Muscle layer of colon (tissue), 2 donors: Measurements from ENCODE around the gene FBXO45.
A peak's percentile ranks its signal among the peaks of the same experiment; 100 is the strongest.
"Not testable (repeated sequence)": the region's sequence is repeated elsewhere in the genome, so short reads cannot be mapped to it uniquely, and the experiment has no call there.

Experiments used
- H3K27ac ChIP-seq: one replicate; pipeline ENCODE4 v1.7.0; 2013; ENCODE audit warnings: low read depth, mild to moderate bottlenecking, low read length, moderate library complexity
- H3K27me3 ChIP-seq, 2 donors: one replicate each; pipeline ENCODE4 v1.7.0; 2013; ENCODE audit warnings: low read length in 2 of 2, mild to moderate bottlenecking in 2 of 2; ENCODE audit not compliant: insufficient read depth in 2 of 2, control insufficient read depth in 1 of 2
- H3K36me3 ChIP-seq: one replicate; pipeline ENCODE4 v1.7.0; 2013; ENCODE audit warnings: mild to moderate bottlenecking, low read length; ENCODE audit not compliant: insufficient read depth
- H3K4me1 ChIP-seq: one replicate; pipeline ENCODE4 v1.7.0; 2013; ENCODE audit warnings: mild to moderate bottlenecking, low read length; ENCODE audit not compliant: insufficient read depth
- H3K4me3 ChIP-seq, 2 donors: one replicate each; pipeline ENCODE4 v1.7.0; 2013; ENCODE audit warnings: low read length in 2 of 2, low read depth in 1 of 2, mild to moderate bottlenecking in 1 of 2, moderate library complexity in 1 of 2
- H3K9ac ChIP-seq: one replicate; pipeline ENCODE4 v1.7.0; 2013; ENCODE audit warnings: low read length
- H3K9me3 ChIP-seq: one replicate; pipeline ENCODE4 v1.7.0; 2013; ENCODE audit warnings: mild to moderate bottlenecking, low read length
- donor health status: abdominal sarcoma.
- donor health status: Adenocarcinoma of cecum.

The FBXO45 gene

DNA sequence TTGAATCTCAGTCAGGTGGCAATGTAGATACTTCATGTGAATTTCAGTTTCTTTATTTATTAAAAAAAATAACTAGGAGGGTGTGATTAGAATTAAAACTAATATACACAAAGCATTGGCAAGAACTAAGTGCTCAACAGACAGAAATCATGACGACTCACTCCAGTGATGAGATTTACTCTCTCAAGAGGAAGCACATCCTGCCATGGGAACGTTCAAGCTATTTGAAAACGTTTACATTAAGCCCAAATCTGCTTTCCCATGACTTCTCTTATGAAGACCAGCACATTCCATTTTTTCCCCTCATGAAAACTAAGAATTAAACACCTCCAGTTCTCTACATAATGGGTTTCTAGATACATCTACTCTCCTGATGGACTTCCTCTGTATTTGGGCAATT, 8.6 kb upstream of the FBXO45 start:
- Histone ChIP-seq H3K4me1 (no peaks in the 10 kb centered on the region), H3K36me3 (peaks cover 5% of the 10 kb centered on the region), H3K4me3 (no peak overlapping the region), H3K9ac (no peak overlapping the region), H3K27me3 (no peaks in the 10 kb centered on the region), H3K27ac (no peak overlapping the region), H3K9me3 (no peaks in the 10 kb centered on the region)

DNA sequence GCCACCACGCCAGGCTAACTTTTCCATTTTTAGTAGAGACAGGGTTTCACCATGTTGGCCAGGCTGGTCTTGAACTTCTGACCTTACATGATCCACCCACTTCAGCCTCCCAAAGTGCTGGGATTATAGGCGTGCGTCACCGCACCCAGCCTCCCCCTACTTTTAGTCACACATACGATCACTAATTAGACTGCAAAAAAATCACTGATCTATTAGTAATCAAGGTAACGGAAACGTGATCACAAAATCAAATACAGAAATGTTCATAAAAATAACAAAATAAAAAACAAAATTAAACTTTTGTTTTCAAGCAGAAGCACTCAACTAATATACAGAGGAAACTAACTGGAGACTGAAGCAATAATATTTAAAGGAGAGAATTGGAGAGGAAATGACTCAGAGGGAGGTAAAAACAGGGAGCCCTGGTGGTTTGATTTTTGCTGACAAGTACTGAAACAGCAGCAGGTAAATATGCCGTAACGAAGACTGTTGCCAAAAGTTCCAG, 4.7 kb upstream of the FBXO45 start:
- Histone ChIP-seq H3K9me3 (no peaks in the 10 kb centered on the region), H3K36me3 (peaks cover 9% of the 10 kb centered on the region), H3K27ac (no peak overlapping the region), H3K27me3 (no peaks in the 10 kb centered on the region), H3K9ac (no peak overlapping the region), H3K4me3 (no peak overlapping the region), H3K4me1 (peaks cover 12% of the 10 kb centered on the region)

DNA sequence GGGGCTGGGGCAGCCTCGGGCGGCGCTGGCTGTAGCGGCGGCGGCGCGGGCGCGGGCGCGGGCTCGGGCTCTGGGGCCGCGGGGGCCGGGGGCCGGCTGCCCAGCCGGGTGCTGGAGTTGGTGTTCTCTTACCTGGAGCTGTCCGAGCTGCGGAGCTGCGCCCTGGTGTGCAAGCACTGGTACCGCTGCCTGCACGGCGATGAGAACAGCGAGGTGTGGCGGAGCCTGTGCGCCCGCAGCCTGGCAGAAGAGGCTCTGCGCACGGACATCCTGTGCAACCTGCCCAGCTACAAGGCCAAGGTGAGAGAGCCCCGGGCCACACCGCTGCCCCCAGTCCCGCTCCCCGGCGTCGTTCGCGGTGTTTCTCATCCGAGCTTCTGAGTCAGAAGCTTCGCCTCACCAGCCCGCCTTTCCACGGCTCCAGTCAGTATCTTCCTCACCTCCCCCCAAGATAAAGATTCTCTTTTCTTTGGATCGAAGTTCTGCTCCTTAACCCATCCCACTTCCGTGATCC, 600 bp downstream of the FBXO45 start:
- Histone ChIP-seq H3K9me3 (no peaks in the 10 kb centered on the region), H3K9ac (peak overlapping the region; percentile 36), H3K27ac (peak overlapping the region; percentile 84), H3K4me3 (peak overlapping the region; percentile 61 to 82), H3K36me3 (peaks cover 4% of the 10 kb centered on the region), H3K27me3 (no peaks in the 10 kb centered on the region), H3K4me1 (peaks cover 20% of the 10 kb centered on the region)

DNA sequence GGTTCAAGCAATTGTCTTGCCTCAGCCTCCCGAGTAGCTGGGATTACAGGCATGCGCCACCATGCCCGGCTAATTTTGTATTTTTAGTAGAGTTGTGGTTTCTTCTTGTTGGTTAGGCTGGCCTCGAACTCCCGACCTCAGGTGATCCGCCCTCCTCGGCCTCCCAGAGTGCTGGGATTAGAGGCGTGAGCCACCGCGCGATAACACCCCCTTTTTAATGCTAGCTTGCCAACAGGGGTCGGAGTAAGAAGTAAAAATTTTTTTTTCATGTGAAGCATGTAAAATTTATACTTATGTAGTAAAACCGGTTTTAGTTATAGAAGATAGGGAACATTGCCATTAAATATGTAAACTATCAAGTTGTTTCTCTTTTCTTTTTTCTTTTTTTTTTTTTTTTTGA, 1.9 kb downstream of the FBXO45 start:
- H3K36me3 ChIP-seq, H3K9ac ChIP-seq, H3K9me3 ChIP-seq, H3K27me3 ChIP-seq, H3K27ac ChIP-seq, H3K4me3 ChIP-seq: not testable (repeated sequence)
- peaks cover 20% of the 10 kb centered on the region for H3K4me1 ChIP-seq

DNA sequence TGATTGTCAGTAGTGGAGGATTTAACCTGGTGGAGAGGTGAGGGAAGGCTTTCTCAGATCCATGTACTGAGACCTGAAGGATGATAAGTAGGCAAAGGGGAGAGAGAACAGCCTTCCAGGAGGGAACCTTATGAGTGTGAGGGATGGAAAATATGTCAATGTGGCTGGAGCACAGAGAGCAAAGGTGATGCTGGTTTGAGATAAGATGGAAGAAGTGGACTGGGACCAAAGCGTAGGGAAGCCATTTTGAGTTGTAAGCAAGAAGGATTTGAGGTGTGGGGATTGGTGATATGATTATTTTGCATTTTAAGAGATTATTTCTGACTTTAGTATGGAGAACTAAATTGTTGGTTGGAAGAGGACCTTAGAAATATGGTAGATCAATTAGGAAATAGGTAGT, 3.9 kb downstream of the FBXO45 start:
- Histone ChIP-seq H3K27me3 (no peaks in the 10 kb centered on the region), H3K27ac (no peak overlapping the region), H3K4me3 (no peak overlapping the region), H3K36me3 (no peaks in the 10 kb centered on the region), H3K4me1 (peaks cover 14% of the 10 kb centered on the region), H3K9me3 (no peaks in the 10 kb centered on the region), H3K9ac (no peak overlapping the region)

DNA sequence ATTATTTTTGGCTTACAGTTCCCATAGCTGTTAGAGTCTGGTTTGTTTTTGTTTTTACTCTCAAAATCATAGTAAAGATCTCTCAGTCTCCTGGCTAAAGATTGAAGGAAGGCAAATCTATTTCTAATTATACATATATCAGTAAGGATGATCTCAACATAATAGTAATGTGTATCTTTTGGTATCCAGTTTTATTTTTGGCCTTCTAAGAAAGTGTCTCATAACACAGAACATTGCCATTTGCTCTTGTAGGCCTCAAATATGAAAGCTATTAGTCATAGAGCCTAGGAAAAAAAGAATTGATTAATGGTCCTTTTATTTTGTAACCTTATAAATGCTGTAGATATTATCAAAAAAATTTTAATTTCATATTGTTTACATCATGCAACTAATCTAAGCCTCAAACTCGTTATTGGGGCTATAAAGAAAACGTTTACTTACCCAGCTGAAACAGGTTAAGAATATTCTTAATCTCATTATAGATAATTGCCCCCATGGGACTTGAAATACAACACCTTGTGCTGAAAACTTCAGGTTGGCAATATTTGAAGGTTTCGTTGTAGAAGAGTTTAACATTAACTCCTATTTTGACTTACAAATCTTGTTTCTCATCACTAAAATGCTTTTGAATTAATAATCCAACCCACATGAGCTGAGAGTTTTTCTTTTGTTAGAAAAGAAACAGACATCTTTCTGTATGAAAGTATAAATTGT, 16.7 kb downstream of the FBXO45 start:
- Histone ChIP-seq H3K27me3 (no peaks in the 10 kb centered on the region), H3K4me3 (no peak overlapping the region), H3K36me3 (peaks cover 12% of the 10 kb centered on the region), H3K9ac (no peak overlapping the region), H3K9me3 (no peaks in the 10 kb centered on the region), H3K27ac (no peak overlapping the region), H3K4me1 (no peaks in the 10 kb centered on the region)

DNA sequence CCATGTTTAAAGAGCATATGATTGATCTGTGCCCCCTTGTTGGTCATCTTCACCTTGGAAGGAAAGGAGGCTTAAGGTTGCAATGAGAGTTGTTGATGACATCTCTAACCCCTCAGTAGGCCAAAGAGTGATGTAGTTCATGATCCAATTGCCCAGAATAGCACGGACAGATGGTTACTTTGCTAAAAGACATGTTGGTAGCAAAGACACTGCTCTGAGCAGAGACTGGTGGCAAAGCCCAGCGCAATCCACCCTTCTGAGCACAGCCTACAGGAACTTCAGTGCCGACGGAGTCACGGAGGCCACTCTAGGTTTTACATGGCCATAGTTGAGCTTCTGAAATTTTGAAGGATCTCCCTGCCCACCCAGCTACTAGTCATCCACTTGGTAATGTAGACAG, 21.8 kb downstream of the FBXO45 start:
- H3K9me3 ChIP-seq = no peaks in the 10 kb centered on the region
- no peak overlapping the region for H3K4me3 ChIP-seq
- H3K9ac ChIP-seq = no peak overlapping the region
- H3K4me1 ChIP-seq = no peaks in the 10 kb centered on the region
- H3K36me3 ChIP-seq = no peaks in the 10 kb centered on the region
- no peaks in the 10 kb centered on the region for H3K27me3 ChIP-seq
- no peak overlapping the region for H3K27ac ChIP-seq

DNA sequence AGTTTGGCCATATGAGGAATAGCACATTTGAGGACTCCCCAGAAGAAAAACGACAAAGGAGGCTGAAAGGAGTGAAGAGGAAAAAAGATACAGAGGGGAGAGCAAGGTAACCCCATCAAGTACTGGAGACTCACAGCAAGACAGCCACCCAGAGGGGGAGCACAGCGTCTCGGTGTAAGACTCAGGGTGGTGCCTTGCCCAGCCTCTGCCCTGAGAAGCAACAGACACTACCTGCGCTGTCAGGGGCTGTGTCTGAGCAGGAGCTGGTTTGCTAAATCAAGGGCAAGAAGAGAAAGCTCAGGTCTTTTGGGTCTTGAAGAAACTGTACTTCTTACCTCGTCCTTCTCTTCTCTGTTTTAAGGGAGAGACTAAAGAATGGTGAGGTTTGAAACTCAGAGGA, 27.9 kb downstream of the FBXO45 start:
- H3K27me3 ChIP-seq = no peaks in the 10 kb centered on the region
- no peaks in the 10 kb centered on the region for H3K9me3 ChIP-seq
- no peak overlapping the region for H3K9ac ChIP-seq
- no peak overlapping the region for H3K4me3 ChIP-seq
- H3K4me1 ChIP-seq = peaks cover 6% of the 10 kb centered on the region
- no peaks in the 10 kb centered on the region for H3K36me3 ChIP-seq
- H3K27ac ChIP-seq = no peak overlapping the region

DNA sequence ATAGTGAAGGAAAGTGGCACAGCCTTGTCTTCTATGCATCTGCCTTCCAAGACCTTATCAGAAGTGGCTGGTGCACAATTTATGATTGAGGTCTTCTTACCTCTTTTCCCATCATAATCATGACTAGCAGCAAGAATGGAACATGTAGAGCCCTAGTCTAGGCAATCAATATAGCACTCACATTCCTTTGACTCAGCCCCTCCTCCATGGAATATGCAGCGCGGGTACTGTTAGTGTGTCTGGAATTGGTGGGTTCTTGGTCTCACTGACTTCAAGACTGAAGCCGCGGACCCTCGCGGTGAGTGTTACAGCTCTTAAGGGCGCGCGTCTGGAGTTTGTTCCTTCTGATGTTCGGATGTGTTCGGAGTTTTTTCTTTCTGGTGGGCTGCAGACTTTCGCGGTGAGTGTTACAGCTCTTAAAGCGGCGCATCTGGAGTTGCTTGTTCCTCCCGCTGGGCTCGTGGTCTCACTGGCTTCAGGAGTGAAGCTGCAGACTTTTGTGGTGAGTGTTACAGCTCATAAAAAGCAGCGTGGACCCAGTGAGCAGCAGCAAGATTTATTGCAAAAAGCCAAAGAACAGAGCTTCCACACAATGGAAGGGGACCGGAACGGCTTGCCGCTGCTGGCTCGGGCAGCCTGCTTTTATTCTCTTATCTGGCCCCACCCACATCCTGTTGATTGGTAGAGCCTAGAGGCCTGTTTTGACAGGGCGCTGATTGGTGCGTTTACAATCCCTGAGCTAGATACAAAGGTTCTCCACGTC, 29.7 kb downstream of the FBXO45 start:
- not testable (repeated sequence) for H3K9me3 ChIP-seq
- peak overlapping the region; percentile 39 to 57 for H3K4me3 ChIP-seq

DNA sequence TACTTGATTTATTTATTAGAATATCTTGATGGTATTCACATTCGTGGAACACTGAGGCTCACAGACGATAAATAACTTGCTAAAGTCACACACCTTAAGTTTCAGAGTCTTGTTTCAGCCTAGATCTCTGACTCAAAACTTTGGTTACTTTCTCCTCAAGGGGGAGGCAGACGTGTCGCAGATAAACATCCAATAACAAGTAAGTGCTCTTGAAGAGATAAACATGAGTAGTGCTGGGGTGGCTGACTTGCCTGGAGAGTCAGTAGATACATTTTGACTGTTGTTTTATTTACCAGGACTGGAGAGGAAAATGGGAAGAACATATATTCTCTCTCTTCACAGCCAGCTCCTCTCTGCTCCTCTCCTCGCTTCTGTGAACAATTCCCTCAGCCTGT, 31.3 kb downstream of the FBXO45 start:
- H3K4me1 ChIP-seq = peaks cover 6% of the 10 kb centered on the region
- H3K36me3 ChIP-seq = no peaks in the 10 kb centered on the region
- no peaks in the 10 kb centered on the region for H3K27me3 ChIP-seq
- H3K4me3 ChIP-seq = no peak overlapping the region
- no peak overlapping the region for H3K27ac ChIP-seq
- H3K9ac ChIP-seq = no peak overlapping the region
- H3K9me3 ChIP-seq = no peaks in the 10 kb centered on the region

More for the DNA sequence above, 29.7 kb downstream of the FBXO45 start:
- not testable (repeated sequence) for H3K27me3 ChIP-seq, H3K9ac ChIP-seq, H3K36me3 ChIP-seq, H3K27ac ChIP-seq, H3K4me1 ChIP-seq

DNA sequence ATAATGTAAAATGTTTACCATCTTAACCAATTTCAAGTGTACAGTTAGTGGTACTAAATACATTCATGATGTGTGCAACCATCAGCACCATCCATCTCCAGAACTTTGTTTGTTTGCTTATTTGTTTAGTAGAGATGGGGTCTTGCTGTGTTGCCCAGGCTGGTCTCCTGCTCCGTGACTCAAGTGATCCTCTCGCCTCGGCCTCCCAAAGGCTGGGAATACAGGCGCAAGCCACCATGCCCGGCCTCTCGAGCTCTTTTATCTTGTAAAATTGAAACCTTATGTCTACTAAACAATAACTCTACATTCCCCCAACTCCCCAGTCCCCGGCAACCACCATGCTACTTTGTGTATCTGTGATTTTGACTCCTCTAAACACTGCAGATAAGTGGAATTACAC, 31.9 kb downstream of the FBXO45 start:
- Histone ChIP-seq H3K4me3 (no peak overlapping the region), H3K36me3 (no peaks in the 10 kb centered on the region), H3K27me3 (no peaks in the 10 kb centered on the region), H3K4me1 (peaks cover 6% of the 10 kb centered on the region), H3K9me3 (no peaks in the 10 kb centered on the region), H3K9ac (no peak overlapping the region), H3K27ac (no peak overlapping the region)
